ENCODE measurements around the gene BORCS6. TPM values are rescaled to one million over a fixed set of nuclear protein-coding genes. Genes with fewer than 3 reads are reported as not detected.
A peak's percentile ranks its signal among the peaks of the same experiment; 100 is the strongest.

Gene BORCS6
- total and polyA plus RNA-seq, 2 of the 13 experiments (the other 11 are each of a cell fraction or from before 2014, with no cell fraction given), result 2.0 to 5.1 TPM

GRCh38 chr17:8153525-8153956, 36.4 kb downstream of the BORCS6 start (continued):
- 0 out of 2 replicates have a peak, but pooled peaks have one; percentile 5 for TF ChIP-seq ZBTB21 (CRISPR knock-in tag; IDR thresholded peaks at IDR 0.05)
- no peak for TF ChIP-seq EED (CRISPR knock-in tag; IDR thresholded peaks at IDR 0.05)
- TF ChIP-seq USF2 (IDR thresholded peaks at IDR 0.05; ENCODE audit: low read depth, low read length), result peak; percentile 90
- TF ChIP-seq USF2 (CRISPR knock-in tag; IDR thresholded peaks at IDR 0.05; ENCODE audit: borderline replicate concordance), result peak; percentile 92; the same call in 1 of the 2 replicates
- peak; percentile 32; the same call in 1 of the 2 replicates for TF ChIP-seq PITX1 (CRISPR knock-in tag; IDR thresholded peaks at IDR 0.05)
- peak; percentile 66 to 72; a peak in 3 of 4 replicates for TF ChIP-seq HMGXB4 (CRISPR knock-in tag; IDR thresholded peaks at IDR 0.05; ENCODE audit: borderline replicate concordance in 1 of 2, low read depth in 1 of 2)
- peak; percentile 64; the same call in 1 of the 2 replicates for TF ChIP-seq TFE3 (CRISPR knock-in tag; IDR thresholded peaks at IDR 0.05)
- TF ChIP-seq PRPF4 (IDR thresholded peaks at IDR 0.05; ENCODE audit: low read depth, low read length, poor library complexity, severe bottlenecking), result peak; percentile 58
- TF ChIP-seq HOXA3 (CRISPR knock-in tag; IDR thresholded peaks at IDR 0.05), result peak; percentile 30; the same call in 1 of the 2 replicates
- no peak for TF ChIP-seq ZNF790 (CRISPR knock-in tag; IDR thresholded peaks at IDR 0.05; ENCODE audit: borderline replicate concordance)
- TF ChIP-seq SMAD1 (CRISPR knock-in tag; IDR thresholded peaks at IDR 0.05; ENCODE audit: borderline replicate concordance, low read depth), result no peak
- TF ChIP-seq ZNF747 (CRISPR knock-in tag; IDR thresholded peaks at IDR 0.05; ENCODE audit: borderline replicate concordance), result 0 out of 2 replicates have a peak, but pooled peaks have one; percentile 12
- TF ChIP-seq SAP130 (CRISPR knock-in tag; IDR thresholded peaks at IDR 0.05; ENCODE audit: low read depth), result peak; percentile 90
- no peak for TF ChIP-seq ELF3 (CRISPR knock-in tag; IDR thresholded peaks at IDR 0.05)
- TF ChIP-seq HNF1B (CRISPR knock-in tag; IDR thresholded peaks at IDR 0.05), result peak; percentile 90
- TF ChIP-seq FOXJ3 (CRISPR knock-in tag; IDR thresholded peaks at IDR 0.05; ENCODE audit: borderline replicate concordance), result peak; percentile 25; the same call in 1 of the 2 replicates
- TF ChIP-seq ZNF503 (CRISPR knock-in tag; IDR thresholded peaks at IDR 0.05), result 0 out of 2 replicates have a peak, but pooled peaks have one; percentile 15
- TF ChIP-seq ZNF543 (CRISPR knock-in tag; IDR thresholded peaks at IDR 0.05), result 0 out of 2 replicates have a peak, but pooled peaks have one; percentile 45

All from HepG2 (cell line).